HepG2 (cell line): Measurements from ENCODE around the gene LPO. TPM values are rescaled to one million over a fixed set of nuclear protein-coding genes. Genes with fewer than 3 reads are reported as not detected.

ENCODE experiments used
- ATAC-seq: fragments of 200-7000 bp; cut with Tn5 transposase; 3 replicates; pipeline ENCODE4 v1.9.1; 2020; ENCODE audit warnings: mild to moderate bottlenecking, moderate library complexity
- BruUV-seq: library from RNA; stranded (reverse); fragments of 400-500 nt; replicated peaks from 2 replicates; lab custom pipeline; 2021; lab: Mats Ljungman, UMichigan
- CTCF ChIA-PET: fragments of 300-600 bp; formaldehyde crosslinking; extraction: SDS; loops from one replicate; lab custom pipeline; 2021; ENCODE audit warnings: low total read pairs, inconsistent platforms, low intra/inter-chr PET ratio; lab: Yijun Ruan, JAX
- POLR2A ChIA-PET: fragments of 350-600 bp; sonication (Branson Sonifier 250); formaldehyde crosslinking; loops from one replicate; lab custom pipeline; 2020; ENCODE audit warnings: antibody characterized with exemption, inconsistent platforms; lab: Yijun Ruan, JAX
- DNase-seq: peaks from one replicate; pipeline ENCODE4 v3.0.0-alpha.2; 2015; ENCODE audit warnings: low spot score
- FAIRE-seq: peaks from 3 replicates; lab custom pipeline; 2011; peaks lifted over from hg19 to GRCh38; lab: Jason Lieb, UNC
- H2AFZ ChIP-seq: one replicate; pipeline ENCODE4 v1.6.1; 2011; ENCODE audit warnings: low read length, inconsistent platforms
- H3K27ac ChIP-seq: fragments of 300-600 bp; 3 replicates; pipeline ENCODE4 v1.8.0; 2011; ENCODE audit warnings: mixed run types, mild to moderate bottlenecking, mixed read lengths, low read length, inconsistent platforms; ENCODE audit not compliant: insufficient read depth; ENCODE audit errors: extremely low read length
- H3K27me3 ChIP-seq, 2 experiments: fragments of 200-600 bp in 1 of 2; 2 replicates in 1 of 2; 3 replicates in 1 of 2; pipeline versions ENCODE4 v1.6.0 to v1.8.0; 2011; ENCODE audit warnings: low read length in 2 of 2, mild to moderate bottlenecking in 2 of 2, moderate library complexity in 2 of 2, inconsistent platforms in 1 of 2; ENCODE audit not compliant: insufficient read depth in 2 of 2, control insufficient read depth in 1 of 2
- H3K36me3 ChIP-seq, 2 experiments: fragments of 200-600 bp in 1 of 2; replicated peaks in 1 of 2; 2 replicates in 1 of 2; 3 replicates in 1 of 2; pipeline versions ENCODE4 v1.5.1 to v1.8.0; 2011; ENCODE audit warnings: low read length in 2 of 2, inconsistent platforms in 1 of 2; ENCODE audit not compliant: insufficient read depth in 2 of 2, control insufficient read depth in 1 of 2
- H3K4me1 ChIP-seq: 2 replicates; pipeline ENCODE4 v1.5.1; 2012; ENCODE audit warnings: low read length, inconsistent platforms; ENCODE audit not compliant: insufficient read depth
- H3K4me2 ChIP-seq: 2 replicates; pipeline ENCODE4 v1.6.0; 2011; ENCODE audit warnings: low read depth, low read length, inconsistent platforms
- H3K4me3 ChIP-seq, 3 experiments: fragments of 200-600 bp in 1 of 3; sonication (generic), shearing (Covaris generic) in 1 of 3; replicated peaks in 1 of 3; 2 replicates each; pipeline ENCODE4 v1.5.1; 2011 to 2016; ENCODE audit warnings: low read length in 3 of 3, inconsistent platforms in 2 of 3, low read depth in 2 of 3, mild to moderate bottlenecking in 2 of 3, control low read depth in 1 of 3, mixed read lengths in 1 of 3; ENCODE audit not compliant: insufficient read depth in 1 of 3
- H3K79me2 ChIP-seq: one replicate; pipeline ENCODE4 v1.6.1; 2011; ENCODE audit warnings: low read length, inconsistent platforms; ENCODE audit not compliant: insufficient read depth
- H3K9ac ChIP-seq: 2 replicates; pipeline ENCODE4 v1.6.0; 2011; ENCODE audit warnings: mild to moderate bottlenecking, low read depth, low read length, inconsistent platforms; ENCODE audit not compliant: insufficient read depth
- H3K9me3 ChIP-seq: 2 replicates; pipeline ENCODE4 v1.5.1; 2012; ENCODE audit warnings: mild to moderate bottlenecking, low read length
- H4K20me1 ChIP-seq: 2 replicates; pipeline ENCODE4 v1.6.0; 2011; ENCODE audit warnings: inconsistent platforms, mild to moderate bottlenecking, low read length, moderate library complexity; ENCODE audit not compliant: insufficient read depth
- ATF7 ChIP-seq, 2 experiments: fragments of 450-650 bp in 1 of 2; sonication (generic) in 1 of 2; formaldehyde crosslinking in 1 of 2; IDR thresholded peaks; 2 replicates each; pipeline versions ENCODE4 v1.4.0 to v1.6.1; 2016 to 2020; ENCODE audit warnings: antibody characterized with exemption in 1 of 2, mild to moderate bottlenecking in 1 of 2, missing genetic modification reagents in 1 of 2
- CEBPB ChIP-seq: IDR thresholded peaks from 2 replicates; pipeline ENCODE4 v1.6.1; 2011; ENCODE audit warnings: low read depth, low read length, improper control_type of control experiment, borderline replicate concordance
- NPAS2 ChIP-seq: sonication (generic); formaldehyde crosslinking; IDR thresholded peaks from 2 replicates; pipeline ENCODE4 v1.8.0; 2022; ENCODE audit warnings: mild to moderate bottlenecking, missing genetic modification reagents, borderline replicate concordance
- TP53 ChIP-seq: sonication (generic); formaldehyde crosslinking; conservative IDR thresholded peaks from 2 replicates; pipeline ENCODE4 v1.4.0; 2020; ENCODE audit warnings: missing genetic modification reagents
- WGBS: methylation state at CpG from one replicate; pipeline ENCODE4 v1.1.6; 2017; ENCODE audit warnings: low lambda C conversion rate; 5-methylcytosine and 5-hydroxymethylcytosine counted together
- in situ Hi-C: cut with HindIII; loops from 2 replicates; pipeline ENCODE4 v1.10.0; 2017; ENCODE audit warnings: low pct_unique_long_range_greater_than_20kb; ENCODE audit not compliant: extremely low pct_ligation_motif_present
- intact Hi-C: fragments of 100-400 bp; cut with micrococcal nuclease; formaldehyde crosslinking; loops from one replicate; pipeline ENCODE4 v1.10.0; 2022; ENCODE audit not compliant: unreplicated experiment
- polyA plus RNA-seq, 8 experiments: library from polyadenylated mRNA; depleted of rRNA in 3 of 8; stranded (reverse) in 7 of 8; unstranded in 1 of 8; fragments of >200 nt; fragmentation: Illumina TruSeq in 4 of 8; extraction: Trizol in 4 of 8; gene quantifications; 2 replicates each; pipeline versions ENCODE4 v1.2.1 to v1.2.3, GENCODE V29; 2011 to 2016; ENCODE audit warnings: low read depth in 4 of 8, missing spikeins in 1 of 8, mixed read lengths in 1 of 8; ENCODE audit not compliant: insufficient read depth in 1 of 8
- total RNA-seq, 5 experiments: library from RNA; depleted of rRNA; stranded (reverse); fragments of >200 nt; fragmentation: Illumina TruSeq; extraction: Trizol; gene quantifications; 2 replicates each; pipeline ENCODE4 v1.2.3, GENCODE V29; 2016; ENCODE audit warnings: low read depth in 1 of 5
- TF ChIP-seq, protein P1 (sequence below), 2 experiments: fragments of 450-650 bp in 1 of 2; sonication (generic) in 1 of 2; formaldehyde crosslinking; IDR thresholded peaks; 2 replicates each; pipeline versions ENCODE4 v1.5.0 to v1.8.0; 2020 to 2022; ENCODE audit warnings: mild to moderate bottlenecking in 1 of 2, missing genetic modification reagents in 1 of 2
- TF ChIP-seq, protein P2 (sequence below): sonication (generic); formaldehyde crosslinking; IDR thresholded peaks from 2 replicates; pipeline ENCODE4 v1.5.1; 2020; ENCODE audit warnings: missing genetic modification reagents, mild to moderate bottlenecking, borderline replicate concordance
- TF ChIP-seq, protein P3 (sequence below): sonication (generic); formaldehyde crosslinking; IDR thresholded peaks from 2 replicates; pipeline ENCODE4 v1.5.0; 2020; ENCODE audit warnings: missing genetic modification reagents

Gene LPO
- total and polyA plus RNA-seq, 2 of the 13 experiments (the other 11 are each of a cell fraction or from before 2014, with no cell fraction given), result not detected

DNA sequence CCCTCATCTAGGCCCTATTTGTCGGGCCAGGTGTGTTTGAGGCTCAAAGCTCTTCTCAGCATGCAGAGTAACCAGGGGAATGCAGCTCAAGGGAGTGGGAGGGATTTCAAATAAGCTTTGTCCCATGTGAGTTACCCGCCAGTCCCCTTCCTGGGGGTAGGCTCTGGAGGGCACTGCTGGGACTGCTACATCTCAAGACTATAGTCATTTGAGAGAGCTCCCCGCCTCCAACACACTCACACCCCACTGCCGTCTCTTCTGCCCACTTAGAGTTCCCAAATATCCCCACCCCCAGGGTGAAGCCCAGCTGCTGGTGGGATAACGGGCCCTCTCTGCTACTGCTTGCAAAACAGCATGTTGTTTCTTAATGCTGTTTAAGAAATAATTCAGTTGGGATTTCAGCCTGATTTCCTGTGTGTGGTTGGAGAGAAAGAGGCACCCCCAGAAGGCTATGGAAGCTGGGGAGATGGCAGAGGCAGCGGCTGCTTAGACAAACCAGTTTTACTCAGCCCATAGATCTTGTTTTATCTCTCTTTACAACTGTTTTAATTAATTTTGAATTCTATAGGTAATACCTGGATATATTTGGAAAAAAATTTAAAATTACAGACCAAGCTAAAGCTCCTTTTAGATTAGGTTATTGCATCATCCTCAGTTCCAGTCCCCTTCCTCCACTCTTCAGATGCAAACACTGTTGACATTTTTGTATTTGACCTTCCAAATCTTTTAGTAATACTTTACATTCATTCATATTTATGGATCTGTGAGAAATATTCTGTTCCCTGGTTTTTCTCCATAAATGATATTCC lies 46.4 kb downstream of the LPO start:
- in situ Hi-C loops, result no loop called here

More for the DNA sequence above, 46.4 kb downstream of the LPO start:
- BruUV-seq, result no TSS peak
- no peaks in the 10 kb centered on the region for H3K79me2 ChIP-seq
- peaks cover 10% of the 10 kb centered on the region for H3K4me1 ChIP-seq
- no peak overlapping the region; the same call in 1 of the 2 replicates for H3K4me2 ChIP-seq
- TF ChIP-seq, protein P1, sequence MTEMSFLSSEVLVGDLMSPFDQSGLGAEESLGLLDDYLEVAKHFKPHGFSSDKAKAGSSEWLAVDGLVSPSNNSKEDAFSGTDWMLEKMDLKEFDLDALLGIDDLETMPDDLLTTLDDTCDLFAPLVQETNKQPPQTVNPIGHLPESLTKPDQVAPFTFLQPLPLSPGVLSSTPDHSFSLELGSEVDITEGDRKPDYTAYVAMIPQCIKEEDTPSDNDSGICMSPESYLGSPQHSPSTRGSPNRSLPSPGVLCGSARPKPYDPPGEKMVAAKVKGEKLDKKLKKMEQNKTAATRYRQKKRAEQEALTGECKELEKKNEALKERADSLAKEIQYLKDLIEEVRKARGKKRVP (CRISPR knock-in tag; IDR thresholded peaks at IDR 0.05), result 0 out of 4 replicates have a peak, but pooled peaks of 1 of the 2 experiments have one; percentile 33
- TF ChIP-seq NPAS2 (CRISPR knock-in tag) (no peak), TP53 (CRISPR knock-in tag) (no peak), CEBPB (peak; percentile 62; the same call in 1 of the 2 replicates), ATF7 (IDR thresholded peaks at IDR 0.05) (peak; percentile 55), ATF7 (CRISPR knock-in tag; IDR thresholded peaks at IDR 0.05) (no peak)
- TF ChIP-seq, protein P2, sequence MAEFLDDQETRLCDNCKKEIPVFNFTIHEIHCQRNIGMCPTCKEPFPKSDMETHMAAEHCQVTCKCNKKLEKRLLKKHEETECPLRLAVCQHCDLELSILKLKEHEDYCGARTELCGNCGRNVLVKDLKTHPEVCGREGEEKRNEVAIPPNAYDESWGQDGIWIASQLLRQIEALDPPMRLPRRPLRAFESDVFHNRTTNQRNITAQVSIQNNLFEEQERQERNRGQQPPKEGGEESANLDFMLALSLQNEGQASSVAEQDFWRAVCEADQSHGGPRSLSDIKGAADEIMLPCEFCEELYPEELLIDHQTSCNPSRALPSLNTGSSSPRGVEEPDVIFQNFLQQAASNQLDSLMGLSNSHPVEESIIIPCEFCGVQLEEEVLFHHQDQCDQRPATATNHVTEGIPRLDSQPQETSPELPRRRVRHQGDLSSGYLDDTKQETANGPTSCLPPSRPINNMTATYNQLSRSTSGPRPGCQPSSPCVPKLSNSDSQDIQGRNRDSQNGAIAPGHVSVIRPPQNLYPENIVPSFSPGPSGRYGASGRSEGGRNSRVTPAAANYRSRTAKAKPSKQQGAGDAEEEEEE (CRISPR knock-in tag), result no peak
- TF ChIP-seq, protein P3, sequence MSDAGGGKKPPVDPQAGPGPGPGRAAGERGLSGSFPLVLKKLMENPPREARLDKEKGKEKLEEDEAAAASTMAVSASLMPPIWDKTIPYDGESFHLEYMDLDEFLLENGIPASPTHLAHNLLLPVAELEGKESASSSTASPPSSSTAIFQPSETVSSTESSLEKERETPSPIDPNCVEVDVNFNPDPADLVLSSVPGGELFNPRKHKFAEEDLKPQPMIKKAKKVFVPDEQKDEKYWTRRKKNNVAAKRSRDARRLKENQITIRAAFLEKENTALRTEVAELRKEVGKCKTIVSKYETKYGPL (CRISPR knock-in tag), result no peak
- WGBS, result 60% methylated on average over 6 of the region's 6 CpGs
- CTCF ChIA-PET, result no interaction called here
- H2AFZ ChIP-seq, result no peak overlapping the region
- ATAC-seq (no peak; the same call in 2 of the 3 replicates), DNase-seq (no peak), FAIRE-seq (no peak)
- H3K27ac ChIP-seq, result no peak overlapping the region
- H3K9me3 ChIP-seq, result no peaks in the 10 kb centered on the region
- POLR2A ChIA-PET, result no interaction called here
- peaks cover 2 to 37% of the 10 kb centered on the region in 2 experiments; a peak in 4 of 5 replicates for H3K27me3 ChIP-seq
- no peaks in the 10 kb centered on the region for H3K36me3 ChIP-seq
- no peak overlapping the region for H3K9ac ChIP-seq
- no peak overlapping the region for H3K4me3 ChIP-seq
- intact Hi-C loops, result no loop called here
- no peaks in the 10 kb centered on the region for H4K20me1 ChIP-seq
